ENCODE measurements around the gene EML1.
A peak's percentile ranks its signal among the peaks of the same experiment; 100 is the strongest.

EML1 gene

DNA sequence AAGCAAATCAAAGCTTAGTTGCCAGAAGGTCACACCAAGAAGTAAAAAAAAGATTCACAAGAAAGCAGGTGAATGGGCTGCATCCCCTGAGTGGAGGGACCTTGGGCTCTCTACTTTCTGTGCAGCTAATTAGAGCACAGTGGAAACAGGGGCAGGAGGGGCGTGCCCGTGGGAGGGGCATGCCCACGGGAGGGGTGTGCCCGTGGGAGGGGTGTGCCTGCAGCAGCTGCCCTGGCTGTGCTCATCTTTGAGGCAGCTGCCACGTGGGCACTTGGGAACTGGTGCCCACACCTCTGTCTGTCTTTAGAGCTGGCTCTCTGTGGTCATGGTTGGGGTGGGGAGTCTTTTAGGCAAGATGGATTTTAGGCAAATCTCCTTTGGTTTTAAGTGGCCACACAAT is 60.0 kb downstream of the EML1 start:
- H3K4me3 Mint-ChIP-seq = no peak overlapping the region
- no peak for ATAC-seq (replicated peaks)
- no peak for DNase-seq

DNA sequence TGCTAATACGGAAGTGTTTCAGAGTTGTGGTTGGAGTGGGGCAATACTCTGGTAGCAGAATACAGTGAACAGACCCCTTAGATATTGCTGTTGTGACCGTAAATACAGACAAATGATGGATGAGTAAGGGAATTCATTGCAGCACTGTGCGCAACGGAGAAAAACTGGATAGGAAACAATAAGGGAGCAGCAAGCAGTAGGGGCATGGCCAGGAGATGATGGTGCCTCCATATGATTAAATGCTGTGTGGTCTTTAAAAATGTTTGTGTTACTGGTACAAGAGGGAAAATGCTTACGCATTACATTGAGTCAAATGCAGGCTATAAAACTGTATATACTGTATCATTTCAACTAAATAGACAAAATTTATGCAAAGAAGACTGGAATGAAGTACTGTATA is 61.6 kb downstream of the EML1 start:
- no peak for DNase-seq
- ATAC-seq (replicated peaks) = no peak
- no peak overlapping the region for H3K4me3 Mint-ChIP-seq
- H3K9me3 Mint-ChIP-seq = peaks cover 0 to 2% of the 10 kb centered on the region in 2 donors
- no peaks in the 10 kb centered on the region for H3K36me3 Mint-ChIP-seq
- H3K4me1 Mint-ChIP-seq = peaks cover 0 to 1% of the 10 kb centered on the region in 2 donors
- peaks cover 35 to 50% of the 10 kb centered on the region in 2 donors for H3K27me3 Mint-ChIP-seq
- no peak overlapping the region for H3K27ac Mint-ChIP-seq

More for the DNA sequence above, 60.0 kb downstream of the EML1 start:
- Mint-ChIP-seq H3K9me3 (peaks cover 0 to 4% of the 10 kb centered on the region in 2 donors), H3K27me3 (peaks cover 36 to 46% of the 10 kb centered on the region in 2 donors), H3K36me3 (peaks cover 0 to 3% of the 10 kb centered on the region in 2 donors), H3K27ac (no peak overlapping the region), H3K4me1 (no peaks in the 10 kb centered on the region)

DNA sequence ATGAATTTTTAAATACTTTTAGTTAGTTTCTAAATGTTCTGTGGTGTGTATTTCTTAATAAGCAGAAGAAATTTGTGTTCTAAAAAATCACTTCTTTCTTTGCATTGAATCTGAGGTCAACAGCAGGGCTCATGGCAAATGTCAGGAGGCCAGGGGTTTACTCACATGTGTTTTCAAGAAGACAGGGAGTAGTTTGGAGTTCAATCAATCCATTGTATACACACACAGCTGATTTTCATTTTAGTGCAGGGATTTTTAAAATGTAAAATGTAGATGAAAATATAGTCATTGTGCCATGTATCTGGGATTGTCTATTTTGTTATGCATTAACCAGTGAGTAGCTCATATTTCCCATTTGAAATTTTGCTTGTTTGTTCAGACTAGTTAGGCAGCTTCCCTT is 62.1 kb downstream of the EML1 start:
- H3K9me3 Mint-ChIP-seq = peaks cover 0 to 2% of the 10 kb centered on the region in 2 donors

DNA sequence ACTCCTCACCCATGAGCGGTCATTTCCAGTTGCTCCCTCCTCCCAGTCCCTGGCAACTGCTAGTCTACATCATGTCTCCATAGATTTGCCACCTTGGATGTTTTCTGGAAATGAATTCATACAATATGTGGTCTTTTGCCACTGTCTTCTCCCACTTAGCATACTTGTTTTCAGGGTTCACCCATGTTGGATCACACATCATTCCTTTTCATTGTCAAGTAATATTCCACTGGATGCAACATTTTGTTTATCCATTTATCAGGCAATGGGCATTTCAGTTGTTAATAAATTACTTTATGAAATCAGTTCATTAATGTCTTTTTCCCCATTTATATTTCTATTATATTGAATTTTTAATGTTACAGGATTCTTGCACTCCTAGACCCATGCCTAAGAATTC is 64.3 kb downstream of the EML1 start:
- Mint-ChIP-seq H3K36me3 (no peaks in the 10 kb centered on the region), H3K9me3 (peaks cover 0 to 2% of the 10 kb centered on the region in 2 donors), H3K4me3 (no peak overlapping the region), H3K4me1 (peaks cover 0 to 2% of the 10 kb centered on the region in 2 donors), H3K27me3 (peaks cover 32 to 46% of the 10 kb centered on the region in 2 donors), H3K27ac (no peak overlapping the region)
- no peak for ATAC-seq (replicated peaks)
- no peak for DNase-seq

More for the DNA sequence above, 62.1 kb downstream of the EML1 start:
- DNase-seq = no peak
- Mint-ChIP-seq H3K27ac (no peak overlapping the region), H3K27me3 (peaks cover 39 to 50% of the 10 kb centered on the region in 2 donors), H3K36me3 (no peaks in the 10 kb centered on the region), H3K4me1 (peaks cover 0 to 2% of the 10 kb centered on the region in 2 donors), H3K4me3 (no peak overlapping the region)
- no peak for ATAC-seq (replicated peaks)

DNA sequence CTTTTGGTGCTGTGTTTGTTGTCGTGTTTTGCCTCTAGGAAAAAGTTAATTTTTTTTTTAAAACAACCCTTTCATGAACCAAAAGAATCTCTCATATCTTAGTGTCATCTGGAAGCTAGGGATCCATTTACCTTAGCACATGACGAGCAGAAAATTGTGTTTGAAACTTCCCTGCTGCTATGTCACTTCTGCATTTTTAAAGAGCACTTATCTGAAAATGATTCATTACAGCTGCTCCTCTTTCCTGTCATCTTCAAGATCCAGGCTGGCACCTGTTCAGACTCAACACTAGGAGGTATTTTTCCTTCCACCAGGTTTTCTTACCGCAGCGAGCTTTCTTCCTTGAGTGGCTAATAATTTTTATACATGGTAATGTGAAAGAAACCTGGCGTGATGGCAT is 67.0 kb downstream of the EML1 start:
- no peak overlapping the region for H3K27ac Mint-ChIP-seq
- H3K4me3 Mint-ChIP-seq = no peak overlapping the region
- no peaks in the 10 kb centered on the region for H3K36me3 Mint-ChIP-seq
- DNase-seq = no peak
- peak; percentile 50 to 71 for ATAC-seq (replicated peaks)
- peaks cover 31 to 55% of the 10 kb centered on the region in 2 donors for H3K27me3 Mint-ChIP-seq
- peaks cover 0 to 4% of the 10 kb centered on the region in 2 donors for H3K4me1 Mint-ChIP-seq
- H3K9me3 Mint-ChIP-seq = peaks cover 0 to 2% of the 10 kb centered on the region in 2 donors

DNA sequence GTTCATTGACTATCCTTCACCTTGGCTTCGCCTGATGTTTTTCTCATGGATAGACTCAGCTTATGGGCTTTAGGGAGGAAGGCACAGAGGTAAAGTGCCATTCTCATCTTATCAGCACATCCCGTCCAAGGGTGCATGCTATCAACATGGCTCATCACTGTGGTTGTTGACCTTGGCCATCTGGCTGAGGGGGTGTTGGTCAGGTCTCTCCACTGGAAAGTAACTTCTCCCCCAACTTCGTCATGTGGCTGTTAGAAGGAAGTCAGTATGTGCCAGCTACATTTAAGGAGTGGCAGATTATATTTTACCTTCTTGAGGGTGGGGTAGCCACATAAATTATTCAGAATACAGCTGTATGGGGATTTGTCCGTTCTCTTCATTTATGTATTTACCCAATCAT is 68.9 kb downstream of the EML1 start:
- Mint-ChIP-seq H3K4me3 (no peak overlapping the region), H3K27me3 (peaks cover 34 to 55% of the 10 kb centered on the region in 2 donors), H3K36me3 (no peaks in the 10 kb centered on the region), H3K4me1 (peaks cover 0 to 4% of the 10 kb centered on the region in 2 donors), H3K27ac (no peak overlapping the region), H3K9me3 (peaks cover 0 to 2% of the 10 kb centered on the region in 2 donors)
- DNase-seq (no peak), ATAC-seq (replicated peaks) (no peak)

DNA sequence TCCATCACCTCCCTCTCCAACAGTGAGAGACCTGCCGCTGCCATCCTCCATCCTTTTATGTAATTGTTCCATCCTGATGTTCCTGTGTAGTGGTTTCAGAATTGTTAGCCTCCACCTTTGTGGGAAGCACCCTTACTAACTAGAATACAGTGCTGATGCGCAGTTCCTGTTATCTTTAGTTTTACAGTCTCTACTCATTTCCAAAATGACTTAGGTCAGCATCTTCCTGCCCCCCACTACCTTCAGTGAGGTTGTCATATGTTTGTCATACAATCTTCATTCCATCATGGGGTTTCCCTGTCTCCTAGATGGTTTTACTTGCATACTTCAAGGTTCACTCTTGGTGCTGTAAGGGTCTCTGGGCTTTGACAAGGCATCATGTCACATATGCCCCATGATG is 69.8 kb downstream of the EML1 start:
- H3K27me3 Mint-ChIP-seq = peaks cover 37 to 57% of the 10 kb centered on the region in 2 donors
- H3K27ac Mint-ChIP-seq = no peak overlapping the region
- ATAC-seq (replicated peaks) (peak in 1 of 2 donors; percentile 65), DNase-seq (no peak)
- no peaks in the 10 kb centered on the region for H3K36me3 Mint-ChIP-seq
- peaks cover 0 to 4% of the 10 kb centered on the region in 2 donors for H3K4me1 Mint-ChIP-seq
- no peak overlapping the region for H3K4me3 Mint-ChIP-seq
- no peaks in the 10 kb centered on the region for H3K9me3 Mint-ChIP-seq

DNA sequence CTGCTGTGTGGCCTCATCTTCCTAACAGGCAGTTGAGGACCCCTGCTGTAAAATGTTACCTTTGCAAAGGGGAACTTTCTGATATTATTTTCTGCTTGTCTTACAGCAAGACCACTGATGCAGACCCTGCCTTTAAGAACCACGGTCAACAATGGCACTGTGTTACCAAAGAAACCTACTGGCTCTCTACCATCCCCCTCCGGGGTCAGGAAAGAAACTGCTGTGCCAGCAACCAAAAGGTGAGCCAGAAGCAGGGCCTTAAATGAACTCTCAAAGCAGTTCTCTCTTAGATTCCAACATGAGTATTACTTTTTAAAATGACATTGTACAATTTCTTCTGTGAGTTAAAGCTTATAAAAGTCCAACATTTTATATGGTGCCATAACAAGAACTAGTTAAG is 72.2 kb downstream of the EML1 start:
- Mint-ChIP-seq H3K4me1 (peaks cover 0 to 2% of the 10 kb centered on the region in 2 donors), H3K4me3 (no peak overlapping the region), H3K9me3 (no peaks in the 10 kb centered on the region), H3K27me3 (peaks cover 41 to 59% of the 10 kb centered on the region in 2 donors), H3K36me3 (no peaks in the 10 kb centered on the region), H3K27ac (no peak overlapping the region)
- ATAC-seq (replicated peaks) = no peak
- no peak for DNase-seq

DNA sequence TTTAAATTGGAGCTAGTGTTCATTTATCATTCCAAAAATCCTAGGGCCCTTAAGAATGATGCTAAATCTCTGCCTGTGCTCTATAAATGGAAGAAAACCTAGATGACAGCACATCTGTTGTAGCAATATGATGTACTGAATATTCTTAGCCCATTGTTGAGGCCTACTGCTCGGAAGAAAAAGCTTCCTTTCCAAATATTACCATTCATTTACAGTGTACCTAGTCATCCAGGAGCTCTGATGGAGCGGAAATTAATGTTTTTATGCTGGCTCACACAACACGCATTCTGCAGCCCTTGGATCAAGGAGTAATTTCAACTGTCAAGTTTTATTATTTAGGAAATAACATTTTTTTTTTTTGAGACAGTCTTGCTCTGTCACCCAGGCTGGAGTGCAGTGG is 77.4 kb downstream of the EML1 start:
- H3K36me3 Mint-ChIP-seq = no peaks in the 10 kb centered on the region
- no peak for DNase-seq

DNA sequence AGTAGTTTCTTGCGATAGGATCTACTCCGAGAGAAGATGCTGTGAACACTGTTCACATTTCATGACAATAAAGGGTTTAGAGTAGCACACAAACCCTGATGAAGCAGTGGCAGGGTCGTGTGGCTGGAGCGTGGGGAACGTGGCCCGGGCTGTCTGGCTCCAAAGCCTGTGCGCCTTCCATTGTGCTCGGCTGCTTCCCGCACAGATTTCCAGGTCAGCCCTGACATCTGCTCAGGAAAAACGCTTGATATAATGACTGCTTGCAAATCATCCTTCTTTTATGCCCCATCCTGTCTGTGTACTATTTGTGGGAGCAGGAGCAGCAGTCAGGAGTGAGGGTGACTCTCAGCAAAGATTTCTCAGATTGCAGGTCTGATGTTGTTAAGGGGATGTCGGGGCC is 78.6 kb downstream of the EML1 start:
- Mint-ChIP-seq H3K36me3 (no peaks in the 10 kb centered on the region), H3K4me3 (no peak overlapping the region), H3K9me3 (no peaks in the 10 kb centered on the region), H3K27me3 (peaks cover 53 to 56% of the 10 kb centered on the region in 2 donors), H3K4me1 (peaks cover 0 to 3% of the 10 kb centered on the region in 2 donors), H3K27ac (no peak overlapping the region)
- ATAC-seq (replicated peaks) = no peak
- no peak for DNase-seq

More for the DNA sequence above, 77.4 kb downstream of the EML1 start:
- Mint-ChIP-seq H3K9me3 (no peaks in the 10 kb centered on the region), H3K27me3 (peaks cover 43 to 45% of the 10 kb centered on the region in 2 donors), H3K4me1 (no peaks in the 10 kb centered on the region), H3K27ac (no peak overlapping the region), H3K4me3 (no peak overlapping the region)
- ATAC-seq (replicated peaks) = no peak

DNA sequence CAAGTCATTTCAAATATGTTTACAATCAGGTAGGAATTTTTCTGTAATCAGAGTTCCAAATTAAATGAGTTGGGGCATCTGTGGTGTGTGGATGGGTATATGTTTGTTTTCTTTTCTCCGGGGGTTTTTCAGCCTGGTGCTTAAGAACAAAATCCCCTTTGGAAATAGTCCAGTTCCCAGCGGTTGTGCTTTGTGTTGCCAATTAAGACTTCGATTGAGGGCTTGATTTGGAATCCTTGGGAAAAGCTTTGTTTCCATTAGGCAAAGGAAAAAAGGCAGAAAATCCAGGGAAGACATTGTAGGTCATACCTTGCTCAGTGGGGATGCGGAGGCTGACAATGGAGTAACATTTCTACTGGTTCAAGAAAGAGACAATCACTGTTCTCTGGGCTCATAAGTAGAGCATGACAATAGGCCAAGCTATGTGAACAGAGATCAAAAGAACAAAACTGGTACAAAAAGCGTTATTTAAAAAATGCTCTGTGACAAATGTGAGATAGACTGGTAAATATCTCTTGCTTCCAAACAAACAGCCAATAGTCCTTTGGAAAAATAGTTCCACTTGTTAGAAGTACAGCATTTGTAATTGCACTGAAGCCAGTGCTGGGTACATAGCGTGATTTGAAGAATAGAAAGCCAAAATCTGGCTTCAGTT is 79.7 kb downstream of the EML1 start:
- no peak overlapping the region for H3K27ac Mint-ChIP-seq
- DNase-seq (no peak), ATAC-seq (replicated peaks) (no peak)
- peaks cover 2 to 4% of the 10 kb centered on the region in 2 donors for H3K9me3 Mint-ChIP-seq
- H3K27me3 Mint-ChIP-seq = peaks cover 53 to 56% of the 10 kb centered on the region in 2 donors
- H3K4me1 Mint-ChIP-seq = peaks cover 0 to 3% of the 10 kb centered on the region in 2 donors
- no peak overlapping the region for H3K4me3 Mint-ChIP-seq
- no peaks in the 10 kb centered on the region for H3K36me3 Mint-ChIP-seq

DNA sequence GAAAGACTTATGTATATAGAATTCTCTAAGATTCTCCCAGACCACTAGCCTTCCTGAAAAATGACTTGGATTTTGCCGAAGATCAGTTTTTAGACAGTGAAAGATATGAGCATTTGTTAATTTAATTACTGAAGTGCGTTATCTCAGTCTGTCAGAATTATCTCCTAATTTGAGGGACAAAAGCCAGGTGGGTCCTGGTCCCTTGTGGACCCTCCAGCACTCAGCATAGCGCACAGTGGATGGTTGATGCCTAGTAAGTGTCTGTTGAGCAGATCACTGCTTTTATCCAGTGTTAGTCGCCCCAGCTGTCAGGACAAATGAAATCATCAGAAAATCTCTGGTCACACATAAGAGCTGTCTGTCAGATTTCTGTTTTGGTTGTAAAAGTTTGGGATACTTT is 80.4 kb downstream of the EML1 start:
- no peak overlapping the region for H3K27ac Mint-ChIP-seq
- peaks cover 2 to 4% of the 10 kb centered on the region in 2 donors for H3K9me3 Mint-ChIP-seq
- no peak overlapping the region for H3K4me3 Mint-ChIP-seq
- H3K36me3 Mint-ChIP-seq = no peaks in the 10 kb centered on the region
- peaks cover 0 to 3% of the 10 kb centered on the region in 2 donors for H3K4me1 Mint-ChIP-seq
- DNase-seq (no peak), ATAC-seq (replicated peaks) (no peak)
- H3K27me3 Mint-ChIP-seq = peaks cover 51 to 56% of the 10 kb centered on the region in 2 donors

DNA sequence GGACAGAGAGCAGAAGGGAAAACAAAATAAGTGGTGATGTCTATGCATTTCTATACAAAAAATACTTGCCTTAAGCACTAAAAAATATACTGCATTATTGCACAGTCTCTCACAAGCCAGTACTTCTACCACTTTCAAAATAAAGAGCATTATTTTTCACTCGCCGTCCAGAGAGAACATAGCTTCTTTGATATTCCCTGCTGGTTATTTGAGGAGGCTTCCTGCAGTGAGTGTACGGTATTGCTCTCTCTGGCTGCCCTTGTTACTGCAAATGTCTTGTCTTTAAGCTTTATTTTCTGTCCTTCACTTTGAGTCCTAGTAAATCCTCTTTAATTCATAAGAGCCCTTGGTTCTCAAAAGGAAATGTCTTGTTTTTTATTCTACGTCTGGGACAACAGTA is 81.1 kb downstream of the EML1 start:
- Mint-ChIP-seq H3K9me3 (peaks cover 2 to 4% of the 10 kb centered on the region in 2 donors), H3K36me3 (no peaks in the 10 kb centered on the region)
- ATAC-seq (replicated peaks) = no peak

DNA sequence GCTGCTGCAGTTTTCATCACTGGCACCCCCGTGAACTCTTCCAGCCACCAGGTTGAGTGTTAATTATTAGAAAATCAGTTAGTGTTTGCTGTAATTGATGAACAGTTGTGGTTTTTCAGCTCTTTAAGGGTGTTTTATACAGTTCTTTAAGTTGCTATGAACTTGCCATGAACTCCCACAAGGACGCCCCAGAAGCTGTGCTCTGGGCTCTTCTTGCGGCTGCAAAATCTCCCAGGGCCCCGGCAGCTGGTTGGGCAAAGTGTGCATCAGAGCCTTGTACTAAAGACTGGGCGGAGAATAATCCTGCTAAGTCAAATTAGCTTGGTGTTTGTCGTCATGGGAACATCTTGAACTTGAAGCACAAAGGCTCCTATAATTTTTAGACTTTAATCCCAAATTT is 82.2 kb downstream of the EML1 start:
- DNase-seq = no peak
- Mint-ChIP-seq H3K27me3 (peaks cover 38 to 45% of the 10 kb centered on the region in 2 donors), H3K9me3 (peaks cover 2 to 4% of the 10 kb centered on the region in 2 donors), H3K36me3 (no peaks in the 10 kb centered on the region), H3K27ac (no peak overlapping the region), H3K4me1 (peaks cover 0 to 3% of the 10 kb centered on the region in 2 donors), H3K4me3 (no peak overlapping the region)
- no peak for ATAC-seq (replicated peaks)

More for the DNA sequence above, 81.1 kb downstream of the EML1 start:
- Mint-ChIP-seq H3K4me3 (no peak overlapping the region), H3K27ac (no peak overlapping the region), H3K27me3 (peaks cover 44 to 54% of the 10 kb centered on the region in 2 donors), H3K4me1 (peaks cover 0 to 3% of the 10 kb centered on the region in 2 donors)
- DNase-seq = no peak

DNA sequence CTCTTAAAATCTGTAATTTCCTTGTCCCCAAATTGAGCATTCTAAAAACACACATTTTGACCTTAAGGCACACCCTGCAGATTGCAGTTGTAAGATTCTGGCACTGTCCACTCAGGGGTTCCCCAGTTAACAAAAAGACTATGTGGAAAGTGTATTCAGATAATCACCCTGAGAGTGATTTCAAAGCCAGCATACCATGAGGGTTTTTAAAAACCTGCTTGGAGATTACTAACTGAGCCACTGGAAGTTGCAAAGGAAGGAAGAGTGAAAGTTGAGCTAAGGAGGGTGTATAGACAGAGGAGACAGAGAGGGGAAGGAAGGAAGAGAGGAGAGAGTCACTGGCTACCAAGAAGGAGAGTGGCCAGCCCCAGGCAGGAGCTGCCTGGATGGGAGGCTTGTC is 82.6 kb downstream of the EML1 start:
- no peak for ATAC-seq (replicated peaks)
- peaks cover 42 to 48% of the 10 kb centered on the region in 2 donors for H3K27me3 Mint-ChIP-seq

More for the DNA sequence above, 82.6 kb downstream of the EML1 start:
- H3K4me3 Mint-ChIP-seq = no peak overlapping the region
- peaks cover 0 to 3% of the 10 kb centered on the region in 2 donors for H3K4me1 Mint-ChIP-seq
- peaks cover 2 to 4% of the 10 kb centered on the region in 2 donors for H3K9me3 Mint-ChIP-seq
- DNase-seq = no peak
- H3K36me3 Mint-ChIP-seq = no peaks in the 10 kb centered on the region
- no peak overlapping the region for H3K27ac Mint-ChIP-seq

Measured in stimulated activated naive B cell treated with anti-CD40 and anti-IgM and Interleukin-4, amounts not matched to agents 10 μg/mL and 1 μg/mL and 100 μg/mL, for 72 hours (primary cell).